Spleen (tissue), 7 donors: ENCODE measurements around the gene TM9SF2.

ENCODE experiments used
- POLR2A ChIP-seq, 3 donors: fragments of 450-650 bp; IDR thresholded peaks; one replicate each; pipeline ENCODE4 v1.5.1; 2017; ENCODE audit warnings: antibody characterized with exemption in 3 of 3, mild to moderate bottlenecking in 1 of 3
- POLR2AphosphoS5 ChIP-seq, 3 donors: sonication (generic); formaldehyde crosslinking; IDR thresholded peaks; one replicate each; pipeline ENCODE4 v1.5.1; 2017; ENCODE audit warnings: antibody characterized with exemption in 3 of 3
- TF ChIP-seq, protein P1 (sequence below), 11 experiments: fragments of 200-600 bp in 7 of 11; fragments of 450-650 bp in 4 of 11; sonication (generic) in 4 of 11; IDR thresholded peaks in 8 of 11; conservative IDR thresholded peaks in 3 of 11; 1 replicate in 7 of 11; 2 replicates in 4 of 11; pipeline versions ENCODE4 v1.4.0 to v1.8.0; 2016 to 2021; ENCODE audit warnings: antibody characterized with exemption in 11 of 11, inconsistent platforms in 4 of 11, mild to moderate bottlenecking in 1 of 11
- donor health status: DM: no; HTN: no; CAD: no; lungs with moderate emphysema.
- donor health status: DM: no; HTN: no; CAD: no.
- donor health status: DM: no; HTN: no; CAD: no.

DNA sequence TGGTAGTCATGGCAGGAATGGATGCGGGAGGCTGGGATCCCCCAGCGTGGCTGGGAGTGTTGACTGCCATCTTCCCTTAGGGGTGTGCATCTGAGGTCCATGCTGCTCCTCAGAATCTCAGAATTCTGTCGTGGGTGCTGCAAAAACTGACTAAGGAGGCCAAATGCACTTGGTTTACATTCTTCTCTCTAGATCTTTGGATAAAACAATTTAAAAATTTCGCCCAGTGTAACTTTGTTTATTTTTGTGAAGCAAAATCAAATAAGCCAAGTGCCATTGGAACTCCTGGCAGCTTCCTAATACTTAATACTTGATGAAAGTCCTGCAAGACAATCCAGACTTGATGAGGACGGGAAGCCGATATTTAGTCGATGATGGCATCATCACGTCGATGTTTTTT is 27.8 kb upstream of the TM9SF2 start:
- TF ChIP-seq, protein P1, sequence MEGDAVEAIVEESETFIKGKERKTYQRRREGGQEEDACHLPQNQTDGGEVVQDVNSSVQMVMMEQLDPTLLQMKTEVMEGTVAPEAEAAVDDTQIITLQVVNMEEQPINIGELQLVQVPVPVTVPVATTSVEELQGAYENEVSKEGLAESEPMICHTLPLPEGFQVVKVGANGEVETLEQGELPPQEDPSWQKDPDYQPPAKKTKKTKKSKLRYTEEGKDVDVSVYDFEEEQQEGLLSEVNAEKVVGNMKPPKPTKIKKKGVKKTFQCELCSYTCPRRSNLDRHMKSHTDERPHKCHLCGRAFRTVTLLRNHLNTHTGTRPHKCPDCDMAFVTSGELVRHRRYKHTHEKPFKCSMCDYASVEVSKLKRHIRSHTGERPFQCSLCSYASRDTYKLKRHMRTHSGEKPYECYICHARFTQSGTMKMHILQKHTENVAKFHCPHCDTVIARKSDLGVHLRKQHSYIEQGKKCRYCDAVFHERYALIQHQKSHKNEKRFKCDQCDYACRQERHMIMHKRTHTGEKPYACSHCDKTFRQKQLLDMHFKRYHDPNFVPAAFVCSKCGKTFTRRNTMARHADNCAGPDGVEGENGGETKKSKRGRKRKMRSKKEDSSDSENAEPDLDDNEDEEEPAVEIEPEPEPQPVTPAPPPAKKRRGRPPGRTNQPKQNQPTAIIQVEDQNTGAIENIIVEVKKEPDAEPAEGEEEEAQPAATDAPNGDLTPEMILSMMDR (IDR thresholded peaks at IDR 0.05 in 8 of 11, conservative IDR thresholded peaks at IDR 0.05 in 3 of 11): no peak
- TF ChIP-seq POLR2A (IDR thresholded peaks at IDR 0.05) (no peak), POLR2AphosphoS5 (IDR thresholded peaks at IDR 0.05) (no peak)
